GM12878 (cell line): ENCODE measurements around the gene GSC2. TPM values are rescaled to one million over a fixed set of nuclear protein-coding genes. Genes with fewer than 3 reads are reported as not detected.
A peak's percentile ranks its signal among the peaks of the same experiment; 100 is the strongest.

Source experiments
- ATAC-seq: fragments of 200-7000 bp; cut with Tn5 transposase; 3 replicates; pipeline ENCODE4 v1.9.1; 2020; ENCODE audit warnings: mild to moderate bottlenecking, moderate library complexity
- BruUV-seq: library from RNA; stranded (reverse); fragments of 400-500 nt; replicated peaks from 2 replicates; lab custom pipeline; 2021; lab: Mats Ljungman, UMichigan
- CTCF ChIA-PET: fragments of 300-600 bp; sonication (Branson Sonifier 250); formaldehyde crosslinking; extraction: SDS; loops from one replicate; lab custom pipeline; 2021; ENCODE audit warnings: inconsistent platforms; lab: Yijun Ruan, JAX
- POLR2A ChIA-PET: fragments of 350-600 bp; formaldehyde crosslinking; extraction: SDS; loops from one replicate; lab custom pipeline; 2021; ENCODE audit warnings: inconsistent platforms; lab: Charles Lee
- RAD21 ChIA-PET: fragments of 300-600 bp; sonication (Branson Sonifier 250); formaldehyde crosslinking; loops from one replicate; lab custom pipeline; 2023; ENCODE audit warnings: antibody characterized with exemption; ENCODE audit not compliant: unreplicated experiment; lab: Charles Lee
- SMC1A ChIA-PET: fragments of 300-600 bp; sonication (Branson Sonifier 250); formaldehyde crosslinking; loops from one replicate; lab custom pipeline; 2023; ENCODE audit not compliant: unreplicated experiment, uncharacterized antibody; lab: Charles Lee
- DNase-seq: peaks from one replicate; pipeline ENCODE4 v3.0.0-alpha.2; 2011; ENCODE audit warnings: low read depth, low spot score
- FAIRE-seq: peaks from 3 replicates; lab custom pipeline; 2011; peaks lifted over from hg19 to GRCh38; lab: Jason Lieb, UNC
- H2AFZ ChIP-seq: 2 replicates; pipeline ENCODE4 v1.6.0; 2011; ENCODE audit warnings: low read depth, low read length, control low read depth; ENCODE audit not compliant: control insufficient read depth
- H3K27ac ChIP-seq: 2 replicates; pipeline ENCODE4 v1.5.1; 2011; ENCODE audit warnings: control low read depth; ENCODE audit not compliant: control insufficient read depth, insufficient read depth
- H3K27me3 ChIP-seq, 2 experiments: replicated peaks in 1 of 2; 2 replicates each; pipeline versions ENCODE4 v1.6.0 to v1.6.1; 2011; ENCODE audit warnings: low read length in 1 of 2; ENCODE audit not compliant: control insufficient read depth in 2 of 2, insufficient read depth in 2 of 2
- H3K36me3 ChIP-seq, 2 experiments: 2 replicates each; pipeline ENCODE4 v1.5.1; 2011; ENCODE audit warnings: low read length in 1 of 2; ENCODE audit not compliant: control insufficient read depth in 2 of 2, insufficient read depth in 2 of 2
- H3K4me1 ChIP-seq: 2 replicates; pipeline ENCODE4 v1.6.1; 2011; ENCODE audit warnings: mild to moderate bottlenecking, low read length, moderate library complexity, mixed read lengths; ENCODE audit not compliant: control insufficient read depth, insufficient read depth
- H3K4me2 ChIP-seq: 2 replicates; pipeline ENCODE4 v1.6.0; 2011; ENCODE audit warnings: control low read depth; ENCODE audit not compliant: control insufficient read depth, insufficient read depth
- H3K4me3 ChIP-seq: fragments of 200-600 bp; sonication (generic); 2 replicates; pipeline ENCODE4 v1.5.1; 2016
- H3K79me2 ChIP-seq: 2 replicates; pipeline ENCODE4 v1.6.0; 2011; ENCODE audit warnings: low read length; ENCODE audit not compliant: control insufficient read depth, insufficient read depth
- H3K9ac ChIP-seq: 2 replicates; pipeline ENCODE4 v1.8.0; 2011; ENCODE audit warnings: low read length, control low read depth, mixed read lengths; ENCODE audit not compliant: control insufficient read depth, insufficient read depth
- H3K9me3 ChIP-seq: replicated peaks from 3 replicates; pipeline ENCODE4 v1.5.1; 2011; ENCODE audit warnings: mild to moderate bottlenecking, low read length; ENCODE audit not compliant: control insufficient read depth, insufficient read depth
- H4K20me1 ChIP-seq: 2 replicates; pipeline ENCODE4 v1.6.0; 2011; ENCODE audit not compliant: control insufficient read depth, insufficient read depth
- BMI1 ChIP-seq: fragments of 450-650 bp; IDR thresholded peaks from 2 replicates; pipeline ENCODE4 v1.6.1; 2016; ENCODE audit warnings: mild to moderate bottlenecking, moderate library complexity, borderline replicate concordance
- CEBPB ChIP-seq, 2 experiments: fragments of 150-350 bp in 1 of 2; IDR thresholded peaks; 2 replicates each; pipeline ENCODE4 v1.6.1; 2012 to 2014; ENCODE audit warnings: low read depth in 2 of 2, low read length in 2 of 2, borderline replicate concordance in 1 of 2, inconsistent platforms in 1 of 2
- CREB1 ChIP-seq: IDR thresholded peaks from 2 replicates; pipeline ENCODE4 v1.6.1; 2012; ENCODE audit warnings: low read depth, mild to moderate bottlenecking, inconsistent platforms
- EP300 ChIP-seq, 2 experiments: fragments of 150-350 bp in 1 of 2; IDR thresholded peaks; 2 replicates each; pipeline ENCODE4 v1.6.1; 2011 to 2012; ENCODE audit warnings: low read depth in 2 of 2, low read length in 2 of 2, borderline replicate concordance in 1 of 2, improper control_type of control experiment in 1 of 2, inconsistent platforms in 1 of 2; ENCODE audit not compliant: control insufficient read depth in 1 of 2
- FOXK2 ChIP-seq: fragments of 450-650 bp; IDR thresholded peaks from 2 replicates; pipeline ENCODE4 v1.6.1; 2017; ENCODE audit warnings: mild to moderate bottlenecking, moderate library complexity
- IKZF2 ChIP-seq, 2 experiments: fragments of 450-650 bp; IDR thresholded peaks; 2 replicates each; pipeline ENCODE4 v1.6.1; 2017; ENCODE audit warnings: mild to moderate bottlenecking in 2 of 2, moderate library complexity in 2 of 2
- MEF2A ChIP-seq: IDR thresholded peaks from 2 replicates; pipeline ENCODE4 v1.6.1; 2011; ENCODE audit warnings: low read depth, mild to moderate bottlenecking, low read length, moderate library complexity; ENCODE audit not compliant: insufficient read depth
- POLR2A ChIP-seq: IDR thresholded peaks from 2 replicates; pipeline ENCODE4 v1.6.1; 2011; ENCODE audit warnings: low read depth, mild to moderate bottlenecking, low read length
- POLR2AphosphoS5 ChIP-seq: IDR thresholded peaks from 2 replicates; pipeline ENCODE4 v1.6.1; 2011; ENCODE audit warnings: mild to moderate bottlenecking, low read length, inconsistent platforms
- RAD21 ChIP-seq: IDR thresholded peaks from 2 replicates; pipeline ENCODE4 v1.6.1; 2011; ENCODE audit warnings: mild to moderate bottlenecking, low read depth, low read length, moderate library complexity; ENCODE audit not compliant: insufficient read depth
- RB1 ChIP-seq: fragments of 450-650 bp; formaldehyde crosslinking; IDR thresholded peaks from 2 replicates; pipeline ENCODE4 v1.6.1; 2017; ENCODE audit warnings: mild to moderate bottlenecking, borderline replicate concordance
- YY1 ChIP-seq: IDR thresholded peaks from 2 replicates; pipeline ENCODE4 v1.6.1; 2011; ENCODE audit warnings: low read depth, mild to moderate bottlenecking, low read length
- WGBS: methylation state at CpG from one replicate; pipeline ENCODE4 v1.1.6; 2016; ENCODE audit warnings: low lambda C conversion rate; ENCODE audit not compliant: insufficient replicate concordance, insufficient coverage; ENCODE audit errors: missing lambda C conversion rate; 5-methylcytosine and 5-hydroxymethylcytosine counted together
- in situ Hi-C: fragments of 300-500 bp; cut with MboI; formaldehyde crosslinking; loops from 9 replicates; pipeline ENCODE4 v1.14.3; 2018; ENCODE audit warnings: mixed read lengths
- intact Hi-C: fragments of 100-400 bp; cut with micrococcal nuclease; formaldehyde crosslinking; loops from one replicate; pipeline ENCODE4 v1.14.2; 2022; ENCODE audit not compliant: unreplicated experiment
- polyA plus RNA-seq, 11 experiments: library from polyadenylated mRNA; depleted of rRNA in 4 of 11; unstranded in 6 of 11; stranded (reverse) in 5 of 11; fragments of >200 nt; fragmentation: Nextera tagmentation in 4 of 11; fragmentation: Illumina TruSeq in 1 of 11; extraction: Ambion mirVana in 4 of 11; extraction: Trizol in 1 of 11; gene quantifications; 1 replicate in 1 of 11; 2 replicates in 10 of 11; pipeline versions ENCODE4 v1.2.1 to v1.2.3, GENCODE V29; 2011 to 2016; ENCODE audit warnings: inconsistent platforms in 2 of 11, missing spikeins in 2 of 11, low read depth in 1 of 11
- total RNA-seq, 4 experiments: library from RNA; depleted of rRNA in 3 of 4; stranded (reverse); fragments of >200 nt in 3 of 4; fragmentation: Illumina TruSeq in 1 of 4; extraction: Trizol in 1 of 4; gene quantifications; 2 replicates each; pipeline versions ENCODE4 v1.2.1 to v1.2.3, GENCODE V29; 2013 to 2021
- TF ChIP-seq, protein P1 (sequence below): fragments of 450-650 bp; IDR thresholded peaks from 2 replicates; pipeline ENCODE4 v1.6.1; 2017; ENCODE audit warnings: borderline replicate concordance

The GSC2 gene
- total and polyA plus RNA-seq, 10 of the 15 experiments (the other 5 are each of a cell fraction or from before 2014, with no cell fraction given), result not detected

DNA sequence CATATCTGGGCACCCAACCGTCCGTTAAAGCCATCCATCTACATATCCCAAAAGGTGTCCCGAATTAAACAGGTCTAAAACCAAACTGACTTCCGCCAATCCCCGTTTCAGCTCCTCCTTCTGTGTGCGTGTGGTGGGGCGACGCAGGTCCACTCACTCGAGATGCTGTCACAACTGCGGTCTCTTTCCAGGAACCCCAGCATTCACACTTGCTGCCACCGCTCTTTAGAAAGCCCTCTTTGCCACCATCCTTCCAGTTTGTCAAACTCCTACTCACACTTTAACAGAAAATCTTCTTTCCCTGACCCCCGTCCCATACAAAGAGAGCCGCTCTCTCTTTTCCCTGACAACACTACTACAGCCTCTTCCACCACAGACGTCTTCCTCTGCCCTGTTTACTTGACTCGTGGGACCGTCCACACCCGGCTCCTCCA, 6.1 kb downstream of the GSC2 start:
- intact Hi-C loops, result loop anchor here (1.0 to 2.0 kb wide), 5 partner anchors 22 to 486 kb away; partner anchors contain the start of genes DGCR2, MRPL40 and SLC25A1
- H3K27ac ChIP-seq, result peak overlapping the region; percentile 72

DNA sequence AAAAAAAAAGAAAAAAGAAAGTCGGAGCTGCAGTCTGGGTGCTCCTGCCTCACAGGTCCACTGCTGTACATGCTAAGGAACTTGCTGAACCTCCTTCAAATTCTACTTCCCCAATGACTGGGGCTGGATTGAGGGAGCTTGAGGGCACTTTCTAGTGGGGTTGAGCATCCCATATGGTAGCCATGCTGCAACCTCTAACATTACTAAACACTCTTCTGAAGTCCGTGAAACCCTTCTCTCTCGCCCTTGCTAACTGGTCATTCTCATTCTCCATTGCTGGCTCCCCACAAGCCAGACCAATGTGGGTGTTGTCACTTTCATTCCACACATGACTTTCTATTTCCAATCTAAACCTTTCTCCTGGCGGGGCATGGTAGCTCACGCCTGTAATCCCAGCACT, 6.9 kb downstream of the GSC2 start:
- Histone ChIP-seq H3K9me3 (no peaks in the 10 kb centered on the region), H3K79me2 (peaks cover 13% of the 10 kb centered on the region), H4K20me1 (no peaks in the 10 kb centered on the region), H3K27me3 (peaks cover 0 to 5% of the 10 kb centered on the region in 2 experiments; a peak in 2 of 4 replicates), H2AFZ (no peak overlapping the region), H3K4me2 (peak overlapping the region; percentile 55), H3K4me3 (peak overlapping the region; percentile 100), H3K36me3 (peaks cover 9 to 14% of the 10 kb centered on the region in 2 experiments; a peak in 3 of 4 replicates), H3K9ac (peak overlapping the region; percentile 82), H3K27ac (no peak overlapping the region), H3K4me1 (peaks cover 4% of the 10 kb centered on the region)
- ChIA-PET POLR2A (interaction anchor here (2.0 kb wide), 1 partner anchor 22 kb away, joined by 7 read pairs; the partner anchor contains the start of gene DGCR2), SMC1A (interaction anchor here (1.7 to 2.5 kb wide), 2 partner anchors 25 to 36 kb away, joined by 7 to 14 read pairs; partner anchors contain the start of gene SLC25A1), CTCF (interaction anchor here (1.1 to 3.4 kb wide), 11 partner anchors 15 to 487 kb away, joined by 3 to 24 read pairs (median 7); partner anchors contain the start of genes CDC45, DGCR2 and SLC25A1), RAD21 (interaction anchor here (1.6 to 2.4 kb wide), 4 partner anchors 25 to 487 kb away, joined by 4 to 12 read pairs (median 9); no protein-coding TSS in a partner anchor)
- in situ Hi-C loops (no loop called here), intact Hi-C loops (no loop called here)
- ATAC-seq (no peak), FAIRE-seq (no peak), DNase-seq (no peak)
- 78% methylated on average over 5 of the region's 5 CpGs for WGBS
- BruUV-seq, result no TSS peak
- TF ChIP-seq FOXK2 (no peak), IKZF2 (IDR thresholded peaks at IDR 0.05) (no peak), BMI1 (no peak), RB1 (no peak), CREB1 (no peak), MEF2A (no peak), CEBPB (IDR thresholded peaks at IDR 0.05; ENCODE audit: borderline replicate concordance in 1 of 2, low read depth in 2 of 2, low read length in 2 of 2) (no peak), POLR2A (no peak), YY1 (no peak), RAD21 (no peak)
- TF ChIP-seq, protein P1, sequence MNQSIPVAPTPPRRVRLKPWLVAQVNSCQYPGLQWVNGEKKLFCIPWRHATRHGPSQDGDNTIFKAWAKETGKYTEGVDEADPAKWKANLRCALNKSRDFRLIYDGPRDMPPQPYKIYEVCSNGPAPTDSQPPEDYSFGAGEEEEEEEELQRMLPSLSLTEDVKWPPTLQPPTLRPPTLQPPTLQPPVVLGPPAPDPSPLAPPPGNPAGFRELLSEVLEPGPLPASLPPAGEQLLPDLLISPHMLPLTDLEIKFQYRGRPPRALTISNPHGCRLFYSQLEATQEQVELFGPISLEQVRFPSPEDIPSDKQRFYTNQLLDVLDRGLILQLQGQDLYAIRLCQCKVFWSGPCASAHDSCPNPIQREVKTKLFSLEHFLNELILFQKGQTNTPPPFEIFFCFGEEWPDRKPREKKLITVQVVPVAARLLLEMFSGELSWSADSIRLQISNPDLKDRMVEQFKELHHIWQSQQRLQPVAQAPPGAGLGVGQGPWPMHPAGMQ, result no peak

More for the DNA sequence above, 6.1 kb downstream of the GSC2 start:
- peak overlapping the region; percentile 90 for H3K4me2 ChIP-seq
- H3K27me3 ChIP-seq, result peaks cover 0 to 8% of the 10 kb centered on the region in 2 experiments; a peak in 3 of 4 replicates
- ChIA-PET SMC1A (interaction anchor here (0.9 to 2.5 kb wide), 6 partner anchors 26 to 485 kb away, joined by 3 to 14 read pairs (median 6); partner anchors contain the start of gene SLC25A1), RAD21 (interaction anchor here (1.0 to 2.4 kb wide), 9 partner anchors 25 to 486 kb away, joined by 3 to 25 read pairs (median 6); partner anchors contain the start of genes CDC45, SLC25A1 and UFD1), POLR2A (interaction anchor here (0.8 to 2.0 kb wide), 3 partner anchors 23 to 34 kb away, joined by 3 to 7 read pairs (median 3); partner anchors contain the start of genes DGCR2 and SLC25A1), CTCF (interaction anchor here (0.7 to 3.4 kb wide), 27 partner anchors 10 to 766 kb away, joined by 3 to 24 read pairs (median 5); partner anchors contain the start of genes CDC45, DGCR2, SLC25A1 and TSSK2)
- TSS peak; percentile 76 for BruUV-seq
- peak overlapping the region; percentile 82 for H3K9ac ChIP-seq
- TF ChIP-seq POLR2AphosphoS5 (0 out of 2 replicates have a peak, but pooled peaks have one; percentile 23), EP300 (IDR thresholded peaks at IDR 0.05; ENCODE audit: borderline replicate concordance in 1 of 2, control insufficient read depth in 1 of 2, low read depth in 2 of 2, low read length in 2 of 2) (no peak)
- FAIRE-seq, result peak; percentile 76
- DNase-seq, result no peak
- peaks cover 9% of the 10 kb centered on the region in 2 experiments; a peak in 3 of 4 replicates for H3K36me3 ChIP-seq
- H3K9me3 ChIP-seq, result no peaks in the 10 kb centered on the region
- WGBS, result 1% methylated on average over 17 of the region's 17 CpGs
- no peaks in the 10 kb centered on the region for H4K20me1 ChIP-seq
- H3K4me3 ChIP-seq, result peak overlapping the region; percentile 100
- ATAC-seq, result peak; percentile 63
- peak overlapping the region; percentile 89 for H2AFZ ChIP-seq
- in situ Hi-C loops, result no loop called here
- peaks cover 13% of the 10 kb centered on the region for H3K79me2 ChIP-seq
- H3K4me1 ChIP-seq, result peaks cover 4% of the 10 kb centered on the region
